PFSK-1 (cell line): Measurements from ENCODE around the gene TAS2R41.

Source experiments
- POLR2AphosphoS5 ChIP-seq: IDR thresholded peaks from 2 replicates; pipeline ENCODE4 v1.6.1; 2012; ENCODE audit warnings: low read depth, mild to moderate bottlenecking, control low read depth, low read length, moderate library complexity
- TAF1 ChIP-seq: IDR thresholded peaks from 2 replicates; pipeline ENCODE4 v1.6.1; 2012; ENCODE audit warnings: low read length, control low read depth, borderline replicate concordance; ENCODE audit not compliant: insufficient read depth

DNA sequence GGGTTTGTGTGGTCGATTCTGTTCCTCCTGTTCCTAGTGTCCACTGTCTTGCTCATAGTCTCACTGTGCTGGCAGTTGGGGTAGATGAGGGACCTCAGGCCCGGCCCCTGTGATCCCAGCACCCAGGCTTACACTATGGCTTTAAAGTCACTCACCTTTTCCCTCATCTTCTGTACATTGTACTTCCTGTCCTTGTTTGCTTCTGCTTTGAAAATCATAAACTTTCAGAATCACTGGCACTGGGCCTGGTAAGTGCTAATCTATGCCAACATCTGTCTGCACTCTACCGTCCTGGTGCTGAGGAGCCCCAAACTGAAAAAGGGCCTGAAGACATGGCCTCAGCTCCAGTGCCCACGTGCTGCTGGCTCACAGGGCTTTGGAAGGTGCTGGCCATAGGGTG is 40.1 kb upstream of the TAS2R41 start:
- TF ChIP-seq TAF1 (no peak), POLR2AphosphoS5 (no peak)
